COLO829 (cell line): ENCODE results near the gene DACT3.

Experiments used
- DNase-seq: peaks from one replicate; pipeline ENCODE4 v3.0.0; 2012; ENCODE audit warnings: low spot score

DACT3 gene

GRCh38 chr19:46611776-46612175 lies 49.2 kb downstream of the DACT3 start:
- DNase-seq = no peak

GRCh38 chr19:46610851-46611770 lies 49.9 kb downstream of the DACT3 start:
- DNase-seq = no peak

- no peak for DNase-seq
Measured at GRCh38 chr19:46610413-46610775, 50.6 kb downstream of the DACT3 start.

- no peak for DNase-seq
Measured at GRCh38 chr19:46609511-46610412, 51.2 kb downstream of the DACT3 start.

GRCh38 chr19:46608581-46609345 lies 52.2 kb downstream of the DACT3 start:
- DNase-seq = no peak

GRCh38 chr19:46608178-46608577 lies 52.8 kb downstream of the DACT3 start:
- no peak for DNase-seq

GRCh38 chr19:46607448-46607841 lies 53.5 kb downstream of the DACT3 start:
- DNase-seq = no peak

- no peak for DNase-seq
Measured at GRCh38 chr19:46606681-46607447, 54.1 kb downstream of the DACT3 start.

- DNase-seq = no peak
Measured at GRCh38 chr19:46606019-46606418, 55.0 kb downstream of the DACT3 start.

GRCh38 chr19:46605356-46605821 lies 55.6 kb downstream of the DACT3 start:
- DNase-seq = no peak

GRCh38 chr19:46604781-46605355 lies 56.1 kb downstream of the DACT3 start:
- no peak for DNase-seq

- no peak for DNase-seq
Measured at GRCh38 chr19:46603752-46604231, 57.2 kb downstream of the DACT3 start.

GRCh38 chr19:46603195-46603637 lies 57.8 kb downstream of the DACT3 start:
- no peak for DNase-seq

GRCh38 chr19:46602392-46603194 lies 58.4 kb downstream of the DACT3 start:
- DNase-seq = no peak

- no peak for DNase-seq
Measured at GRCh38 chr19:46601318-46602224, 59.4 kb downstream of the DACT3 start, which contains the start of gene CALM3. Gene CALM3 (plus strand): TSS chr19:46601330. CDS start chr19:46601435, 105 bp downstream.

GRCh38 chr19:46600384-46601317 lies 60.3 kb downstream of the DACT3 start:
- peak; percentile 87 for DNase-seq

GRCh38 chr19:46599716-46600373 lies 61.1 kb downstream of the DACT3 start:
- DNase-seq = no peak
